ENCODE measurements around the gene LCN6.

The LCN6 gene

DNA sequence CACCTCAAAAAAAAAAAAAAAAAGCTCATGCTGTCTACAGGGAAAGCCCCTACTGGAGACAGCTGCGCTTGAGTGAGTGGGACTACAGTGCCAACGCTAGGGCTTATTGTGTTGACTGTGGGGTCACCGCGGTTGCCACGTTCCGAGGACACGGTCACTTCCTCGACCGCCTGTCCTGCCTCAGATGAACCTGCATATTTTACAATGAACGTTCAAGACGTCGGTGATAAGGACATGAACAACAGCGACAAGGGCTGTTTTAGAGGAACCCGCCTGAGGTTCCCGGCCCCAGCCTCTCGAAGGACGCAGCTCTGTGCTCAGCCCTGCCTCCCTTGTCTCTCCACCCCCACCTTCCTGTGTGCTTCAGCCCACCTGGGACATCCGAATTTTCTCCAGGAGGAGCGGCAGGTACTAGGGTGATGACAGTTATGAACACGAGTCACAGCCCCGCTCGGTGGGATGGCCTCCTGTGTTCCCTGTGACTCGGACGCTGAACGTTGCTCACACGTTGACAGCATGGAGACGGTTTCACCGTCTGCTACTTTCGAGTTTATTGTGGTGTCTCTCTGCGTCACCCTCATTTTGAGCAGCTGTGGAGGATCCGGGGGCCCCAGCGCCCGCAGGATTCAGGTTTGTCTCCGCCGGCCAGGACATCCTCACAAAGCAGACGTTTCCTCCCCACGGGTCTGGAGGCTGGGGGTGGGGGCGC, 47.2 kb downstream of the LCN6 start:
- TF ChIP-seq, protein P1, sequence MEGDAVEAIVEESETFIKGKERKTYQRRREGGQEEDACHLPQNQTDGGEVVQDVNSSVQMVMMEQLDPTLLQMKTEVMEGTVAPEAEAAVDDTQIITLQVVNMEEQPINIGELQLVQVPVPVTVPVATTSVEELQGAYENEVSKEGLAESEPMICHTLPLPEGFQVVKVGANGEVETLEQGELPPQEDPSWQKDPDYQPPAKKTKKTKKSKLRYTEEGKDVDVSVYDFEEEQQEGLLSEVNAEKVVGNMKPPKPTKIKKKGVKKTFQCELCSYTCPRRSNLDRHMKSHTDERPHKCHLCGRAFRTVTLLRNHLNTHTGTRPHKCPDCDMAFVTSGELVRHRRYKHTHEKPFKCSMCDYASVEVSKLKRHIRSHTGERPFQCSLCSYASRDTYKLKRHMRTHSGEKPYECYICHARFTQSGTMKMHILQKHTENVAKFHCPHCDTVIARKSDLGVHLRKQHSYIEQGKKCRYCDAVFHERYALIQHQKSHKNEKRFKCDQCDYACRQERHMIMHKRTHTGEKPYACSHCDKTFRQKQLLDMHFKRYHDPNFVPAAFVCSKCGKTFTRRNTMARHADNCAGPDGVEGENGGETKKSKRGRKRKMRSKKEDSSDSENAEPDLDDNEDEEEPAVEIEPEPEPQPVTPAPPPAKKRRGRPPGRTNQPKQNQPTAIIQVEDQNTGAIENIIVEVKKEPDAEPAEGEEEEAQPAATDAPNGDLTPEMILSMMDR (IDR thresholded peaks at IDR 0.05; ENCODE audit: low read depth, low read length), result no peak
- Histone ChIP-seq H3K9me3 (no peaks in the 10 kb centered on the region; the same call in 1 of the 2 replicates), H3K4me3 (ENCODE audit: low read depth, low read length) (no peak overlapping the region), H3K36me3 (no peaks in the 10 kb centered on the region), H3K27me3 (no peaks in the 10 kb centered on the region), H3K4me1 (no peaks in the 10 kb centered on the region)
- DNase-seq, result no peak

DNA sequence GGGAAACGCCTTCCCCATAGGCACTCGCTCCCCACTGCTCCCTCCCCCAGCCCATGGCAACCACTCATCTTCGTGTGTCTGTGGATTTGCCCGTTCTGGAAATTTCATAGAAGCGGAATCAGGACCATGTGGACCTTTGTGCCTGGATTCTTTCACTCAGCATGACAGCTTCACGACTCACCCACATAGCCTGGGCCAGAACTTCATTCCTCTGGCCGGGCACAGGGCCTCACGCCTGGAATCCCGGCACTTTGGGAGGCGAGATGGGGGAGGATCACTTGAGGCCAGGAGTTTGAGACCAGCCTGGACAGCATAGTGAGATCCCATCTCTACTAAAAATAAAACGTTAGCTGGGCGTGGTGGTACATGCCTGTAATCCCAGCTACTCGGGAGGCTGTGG, 48.0 kb downstream of the LCN6 start:
- Histone ChIP-seq H3K36me3 (no peaks in the 10 kb centered on the region), H3K9me3 (no peaks in the 10 kb centered on the region; the same call in 1 of the 2 replicates), H3K4me3 (ENCODE audit: low read depth, low read length) (no peak overlapping the region), H3K4me1 (no peaks in the 10 kb centered on the region), H3K27me3 (no peaks in the 10 kb centered on the region)
- TF ChIP-seq, protein P1 (IDR thresholded peaks at IDR 0.05; ENCODE audit: low read depth, low read length), result no peak
- no peak for DNase-seq

DNA sequence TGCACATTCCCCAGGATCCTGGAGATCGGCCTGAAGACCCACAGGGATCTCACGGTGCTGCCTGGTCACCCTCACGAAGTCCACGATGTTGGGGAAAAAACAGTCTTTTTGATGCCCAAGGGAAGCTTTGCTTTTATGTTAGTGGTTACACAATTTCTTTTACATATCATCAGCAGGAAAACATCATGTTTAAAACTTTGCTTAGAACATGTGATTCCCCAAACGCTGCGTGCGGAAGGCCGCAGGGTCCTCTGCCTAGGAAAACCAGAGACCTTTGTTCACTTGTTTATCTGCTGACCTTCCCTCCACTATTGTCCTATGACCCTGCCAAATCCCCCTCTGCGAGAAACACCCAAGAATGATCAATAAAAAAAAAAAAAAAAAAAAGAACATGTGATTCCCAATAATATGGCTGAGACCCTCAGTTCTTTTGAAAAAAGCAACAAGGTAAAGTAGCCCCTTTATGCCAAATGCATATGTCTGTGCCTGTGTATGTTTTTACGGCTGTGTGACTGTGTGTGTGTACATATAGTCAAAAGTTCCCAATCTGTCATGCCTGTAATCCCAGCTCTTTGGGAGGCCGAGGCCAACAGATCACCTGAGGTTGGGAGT, 49.6 kb downstream of the LCN6 start:
- Histone ChIP-seq H3K27me3 (no peaks in the 10 kb centered on the region), H3K36me3 (no peaks in the 10 kb centered on the region), H3K4me1 (no peaks in the 10 kb centered on the region; the same call in 1 of the 2 replicates), H3K9me3 (no peaks in the 10 kb centered on the region; the same call in 1 of the 2 replicates), H3K4me3 (ENCODE audit: low read depth, low read length) (no peak overlapping the region)
- no peak for DNase-seq
- TF ChIP-seq, protein P1 (IDR thresholded peaks at IDR 0.05; ENCODE audit: low read depth, low read length), result no peak

DNA sequence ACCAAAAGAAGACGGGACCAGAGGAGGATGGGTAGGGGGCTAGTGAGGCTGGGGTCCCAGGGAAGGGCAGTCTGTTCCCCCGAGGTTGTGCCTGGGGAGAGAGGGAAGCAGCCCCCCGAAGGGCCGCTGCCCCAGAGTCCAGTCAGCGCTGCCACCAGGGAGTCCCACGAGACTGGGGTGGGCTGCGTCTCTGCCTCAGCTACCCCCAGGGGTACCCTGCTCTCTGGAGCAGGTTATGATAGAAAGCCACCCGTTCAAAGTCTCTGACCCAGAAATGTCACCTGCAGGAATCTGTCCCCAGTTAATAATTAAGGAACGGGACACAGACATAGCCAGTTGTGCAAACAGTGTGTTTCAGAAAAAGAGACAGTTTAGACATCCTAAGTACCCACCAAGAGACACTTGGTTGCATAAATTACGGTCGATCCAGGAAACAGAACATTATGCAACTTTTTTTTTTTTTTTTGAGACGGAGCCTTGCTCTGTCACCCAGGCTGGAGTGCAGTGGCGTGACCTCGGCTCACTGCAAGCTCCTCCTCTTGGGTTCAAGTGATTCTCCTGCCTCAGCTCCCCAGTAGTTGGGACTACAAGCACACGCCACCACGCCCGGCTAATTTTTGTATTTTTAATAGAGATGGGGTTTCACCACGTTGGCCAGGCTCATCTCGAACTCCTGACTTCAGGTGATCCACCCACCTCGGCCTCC, 50.4 kb downstream of the LCN6 start:
- H3K9me3 ChIP-seq, result no peaks in the 10 kb centered on the region; the same call in 1 of the 2 replicates
- H3K4me1 ChIP-seq, result no peaks in the 10 kb centered on the region; the same call in 1 of the 2 replicates
- TF ChIP-seq, protein P1 (IDR thresholded peaks at IDR 0.05; ENCODE audit: low read depth, low read length), result no peak
- H3K4me3 ChIP-seq (ENCODE audit: low read depth, low read length), result no peak overlapping the region
- H3K36me3 ChIP-seq, result no peaks in the 10 kb centered on the region
- no peak for DNase-seq
- no peaks in the 10 kb centered on the region for H3K27me3 ChIP-seq

DNA sequence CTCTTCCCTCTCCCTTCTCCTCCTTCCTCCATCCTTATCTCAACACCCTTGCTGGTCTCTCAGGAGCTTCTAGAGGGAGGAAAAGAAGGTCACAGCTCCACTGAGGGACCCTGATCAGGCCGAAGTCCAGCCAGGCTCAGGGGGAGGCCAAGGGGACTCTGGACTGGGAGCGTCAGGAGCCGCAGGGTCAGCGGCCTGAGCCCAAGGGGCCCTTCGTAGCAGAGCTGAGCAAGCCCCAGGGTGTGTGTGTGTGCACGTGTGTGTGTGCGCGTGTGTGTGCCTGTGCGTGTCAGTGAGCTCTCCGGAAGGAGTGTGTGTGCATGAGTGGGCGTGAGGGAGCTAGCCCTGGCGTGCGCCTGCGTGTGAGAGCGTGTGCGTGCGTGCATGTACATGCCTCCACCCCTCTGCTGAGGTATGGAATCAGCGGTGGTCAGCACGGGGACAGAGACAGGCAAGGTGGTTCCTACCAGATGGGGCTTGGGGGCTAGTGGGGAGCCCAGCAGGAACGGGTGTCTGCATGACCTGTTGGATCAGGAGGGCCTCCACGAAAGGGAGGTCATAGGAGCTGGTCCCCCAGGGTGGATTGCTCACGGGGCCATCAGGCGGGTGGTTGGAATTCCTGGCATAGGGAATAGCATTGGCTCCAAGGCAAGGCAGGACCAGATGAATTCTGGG, 51.0 kb downstream of the LCN6 start:
- Histone ChIP-seq H3K27me3 (no peaks in the 10 kb centered on the region), H3K36me3 (no peaks in the 10 kb centered on the region), H3K4me3 (ENCODE audit: low read depth, low read length) (no peak overlapping the region), H3K4me1 (no peaks in the 10 kb centered on the region; the same call in 1 of the 2 replicates), H3K9me3 (no peaks in the 10 kb centered on the region; the same call in 1 of the 2 replicates)
- no peak for DNase-seq
- TF ChIP-seq, protein P1 (IDR thresholded peaks at IDR 0.05; ENCODE audit: low read depth, low read length), result no peak
